Activated T-cell treated with anti-CD3 and anti-CD28 coated beads for 1 hour (primary cell): ENCODE measurements around the gene SEMA3A.
"Not testable (repeated sequence)": the region's sequence is repeated elsewhere in the genome, so short reads cannot be mapped to it uniquely, and the experiment has no call there.

Source experiments
- DNase-seq: peaks from one replicate; pipeline ENCODE4 v3.0.0-alpha.2; 2020; ENCODE audit warnings: low read depth

SEMA3A gene

GRCh38 chr7:84194484-84195271 lies at the start of gene SEMA3A:
TSS of gene SEMA3A (minus strand) at chr7:84194789. CDS start at chr7:84194586, 203 bp downstream.
- no peak for DNase-seq

GRCh38 chr7:84243037-84243436 lies 48.4 kb upstream of the SEMA3A start:
- not testable (repeated sequence) for DNase-seq

- DNase-seq: no peak
Observed at GRCh38 chr7:84238596-84238995, 44.0 kb upstream of the SEMA3A start.

GRCh38 chr7:84237533-84238173 lies 43.1 kb upstream of the SEMA3A start:
- DNase-seq: no peak

- DNase-seq: no peak
Observed at GRCh38 chr7:84236398-84236797, 41.8 kb upstream of the SEMA3A start.

- no peak for DNase-seq
Observed at GRCh38 chr7:84232646-84233045, 38.1 kb upstream of the SEMA3A start.

GRCh38 chr7:84231157-84231556 lies 36.6 kb upstream of the SEMA3A start:
- DNase-seq: no peak

- DNase-seq: no peak
Observed at GRCh38 chr7:84230491-84230890, 35.9 kb upstream of the SEMA3A start.

- no peak for DNase-seq
Observed at GRCh38 chr7:84228526-84228925, 33.9 kb upstream of the SEMA3A start.

GRCh38 chr7:84226759-84227158 lies 32.2 kb upstream of the SEMA3A start:
- DNase-seq: no peak

GRCh38 chr7:84224505-84224904 lies 29.9 kb upstream of the SEMA3A start:
- no peak for DNase-seq

- no peak for DNase-seq
Observed at GRCh38 chr7:84219310-84219709, 24.7 kb upstream of the SEMA3A start.

GRCh38 chr7:84218681-84219080 lies 24.1 kb upstream of the SEMA3A start:
- DNase-seq: no peak

GRCh38 chr7:84216472-84216871 lies 21.9 kb upstream of the SEMA3A start:
- DNase-seq: no peak

- DNase-seq: not testable (repeated sequence)
Observed at GRCh38 chr7:84214757-84215156, 20.2 kb upstream of the SEMA3A start.

- no peak for DNase-seq
Observed at GRCh38 chr7:84210301-84210700, 15.7 kb upstream of the SEMA3A start.

GRCh38 chr7:84209006-84209405 lies 14.4 kb upstream of the SEMA3A start:
- DNase-seq: no peak

GRCh38 chr7:84207615-84208014 lies 13.0 kb upstream of the SEMA3A start:
- no peak for DNase-seq

- no peak for DNase-seq
Observed at GRCh38 chr7:84207025-84207424, 12.4 kb upstream of the SEMA3A start.

GRCh38 chr7:84204655-84205054 lies 10.1 kb upstream of the SEMA3A start:
- DNase-seq: no peak

GRCh38 chr7:84202855-84203254 lies 8.3 kb upstream of the SEMA3A start:
- DNase-seq: no peak

- no peak for DNase-seq
Observed at GRCh38 chr7:84200859-84201258, 6.3 kb upstream of the SEMA3A start.

- DNase-seq: no peak
Observed at GRCh38 chr7:84199216-84199615, 4.6 kb upstream of the SEMA3A start.

GRCh38 chr7:84196084-84196503 lies 1.5 kb upstream of the SEMA3A start:
- DNase-seq: no peak
